Measurements from ENCODE around the gene IL17D. TPM values are rescaled to one million over a fixed set of nuclear protein-coding genes. Genes with fewer than 3 reads are reported as not detected.
A peak's percentile ranks its signal among the peaks of the same experiment; 100 is the strongest.

Gene IL17D
- 8.6 and 10.7 TPM in 2 replicates for total RNA-seq
- long read RNA-seq: 0 reads

DNA sequence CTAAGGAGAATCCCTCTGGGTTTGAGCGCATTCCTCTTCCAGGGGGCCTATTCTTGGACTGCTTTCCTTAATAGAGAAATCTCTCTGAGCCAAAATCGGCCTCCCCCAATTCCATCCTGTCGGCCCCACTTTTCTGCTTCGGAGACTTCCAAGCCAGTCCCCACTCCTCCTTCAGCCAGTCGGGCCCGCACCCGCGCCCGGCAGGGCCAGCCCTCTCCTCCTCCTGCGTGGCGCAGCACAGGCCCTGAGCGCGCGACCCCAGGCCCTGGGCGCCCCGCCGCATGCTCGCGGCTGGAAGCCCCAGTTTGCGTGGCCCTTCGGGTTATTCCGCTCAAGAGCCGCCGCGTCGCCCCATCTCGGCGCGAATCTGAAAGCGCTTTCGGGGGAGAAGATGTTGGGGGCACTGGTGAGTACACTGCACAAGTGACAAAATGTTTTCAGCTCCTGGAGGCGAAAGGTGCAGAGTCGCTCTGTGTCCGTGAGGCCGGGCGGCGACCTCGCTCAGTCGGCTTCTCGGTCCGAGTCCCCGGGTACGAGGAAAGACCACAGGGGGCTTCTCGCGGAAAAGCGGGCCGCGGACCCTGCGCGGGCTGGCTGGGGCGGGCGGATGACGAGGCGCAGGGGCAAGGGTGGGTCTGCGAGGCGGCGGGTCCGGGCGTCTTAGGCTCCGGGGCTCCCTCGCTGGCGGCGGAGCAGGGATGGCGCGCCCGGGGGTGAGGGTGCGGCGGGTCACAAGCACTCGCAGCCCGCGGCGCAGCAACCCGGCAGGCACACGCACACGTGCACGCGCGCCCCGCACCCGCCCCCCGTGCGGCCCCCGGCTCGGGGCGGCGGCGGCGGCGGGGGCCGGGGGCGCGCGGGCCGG is at the start of gene IL17D:
Gene IL17D (plus strand): TSS at position 785 of the 865 bp plus-strand sequence. CDS start 303 bp downstream, outside the sequence.
- H3K9me3 Mint-ChIP-seq (ENCODE audit: unreplicated experiment): peaks cover 3% of the 10 kb centered on the region
- peaks cover 24% of the 10 kb centered on the region for H3K4me1 Mint-ChIP-seq (ENCODE audit: unreplicated experiment)
- no peaks in the 10 kb centered on the region for H3K27me3 Mint-ChIP-seq (ENCODE audit: unreplicated experiment)
- peak; percentile 14 for TF ChIP-seq CTCF (IDR thresholded peaks at IDR 0.05)
- peaks cover 2% of the 10 kb centered on the region for H3K36me3 Mint-ChIP-seq (ENCODE audit: unreplicated experiment)
- H3K27ac Mint-ChIP-seq (ENCODE audit: unreplicated experiment): peak within 1 kb of the TSS; percentile 81
- H3K4me3 Mint-ChIP-seq (ENCODE audit: unreplicated experiment): peak within 1 kb of the TSS; percentile 93
- DNase-seq (ENCODE audit: extremely low spot score, unreplicated experiment): no peak

- Mint-ChIP-seq H3K27ac (ENCODE audit: unreplicated experiment) (peak overlapping the region; percentile 79), H3K4me1 (ENCODE audit: unreplicated experiment) (peaks cover 25% of the 10 kb centered on the region), H3K36me3 (ENCODE audit: unreplicated experiment) (peaks cover 15% of the 10 kb centered on the region), H3K27me3 (ENCODE audit: unreplicated experiment) (no peaks in the 10 kb centered on the region), H3K9me3 (ENCODE audit: unreplicated experiment) (peaks cover 8% of the 10 kb centered on the region), H3K4me3 (ENCODE audit: unreplicated experiment) (peak overlapping the region; percentile 24)
- TF ChIP-seq CTCF (IDR thresholded peaks at IDR 0.05): no peak
- DNase-seq (ENCODE audit: extremely low spot score, unreplicated experiment): no peak
Observed at GRCh38 chr13:20654156-20654555, 49.3 kb upstream of the IL17D start.

- Mint-ChIP-seq H3K4me1 (ENCODE audit: unreplicated experiment) (peaks cover 13% of the 10 kb centered on the region), H3K4me3 (ENCODE audit: unreplicated experiment) (no peak overlapping the region), H3K27me3 (ENCODE audit: unreplicated experiment) (no peaks in the 10 kb centered on the region), H3K27ac (ENCODE audit: unreplicated experiment) (no peak overlapping the region), H3K36me3 (ENCODE audit: unreplicated experiment) (peaks cover 9% of the 10 kb centered on the region), H3K9me3 (ENCODE audit: unreplicated experiment) (no peaks in the 10 kb centered on the region)
- DNase-seq (ENCODE audit: extremely low spot score, unreplicated experiment): no peak
- TF ChIP-seq CTCF (IDR thresholded peaks at IDR 0.05): no peak
Observed at GRCh38 chr13:20658451-20659040, 45.0 kb upstream of the IL17D start.

DNA sequence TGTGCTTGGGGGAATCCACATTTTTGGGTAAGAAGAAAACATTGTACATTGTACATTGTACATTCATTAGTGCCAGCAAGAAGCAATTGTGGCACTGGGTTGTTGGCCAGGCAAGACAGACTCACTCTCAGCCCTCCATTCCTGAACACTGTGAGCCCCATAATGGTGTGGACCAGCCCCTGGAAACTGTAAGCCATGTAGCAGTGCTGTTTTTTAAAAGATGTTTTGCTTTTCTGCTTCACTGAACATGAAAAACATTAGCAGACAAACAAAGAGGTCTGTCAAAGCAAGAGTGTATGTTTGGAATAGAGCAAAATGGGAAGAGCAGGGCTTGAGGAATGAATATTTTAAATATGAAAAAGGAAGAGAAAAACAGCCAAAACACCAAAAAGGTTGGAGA is 39.1 kb upstream of the IL17D start:
- no peaks in the 10 kb centered on the region for H3K9me3 Mint-ChIP-seq (ENCODE audit: unreplicated experiment)
- peaks cover 1% of the 10 kb centered on the region for H3K4me1 Mint-ChIP-seq (ENCODE audit: unreplicated experiment)
- H3K4me3 Mint-ChIP-seq (ENCODE audit: unreplicated experiment): no peak overlapping the region
- no peak overlapping the region for H3K27ac Mint-ChIP-seq (ENCODE audit: unreplicated experiment)
- H3K27me3 Mint-ChIP-seq (ENCODE audit: unreplicated experiment): no peaks in the 10 kb centered on the region
- no peak for DNase-seq (ENCODE audit: extremely low spot score, unreplicated experiment)
- TF ChIP-seq CTCF (IDR thresholded peaks at IDR 0.05): no peak
- peaks cover 12% of the 10 kb centered on the region for H3K36me3 Mint-ChIP-seq (ENCODE audit: unreplicated experiment)

DNA sequence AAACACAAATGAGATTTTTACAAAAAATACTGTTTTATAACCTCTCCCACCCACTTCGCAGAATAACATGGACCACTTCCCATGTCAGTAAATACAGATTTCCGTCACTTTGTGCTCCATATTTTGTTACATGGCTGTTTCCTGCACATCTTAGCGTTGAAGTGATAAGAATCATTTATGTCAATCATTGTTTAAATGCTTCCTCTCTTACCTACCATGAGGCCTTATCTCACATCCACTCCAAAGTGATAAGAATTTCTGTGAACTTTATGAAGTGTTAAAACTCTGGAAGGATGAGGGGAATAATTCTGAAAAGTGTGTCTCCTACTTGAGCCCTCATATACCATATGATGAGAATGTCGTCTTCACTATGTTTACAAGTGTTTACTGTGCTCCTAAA is 36.6 kb upstream of the IL17D start:
- Mint-ChIP-seq H3K27ac (ENCODE audit: unreplicated experiment) (no peak overlapping the region), H3K36me3 (ENCODE audit: unreplicated experiment) (peaks cover 8% of the 10 kb centered on the region), H3K4me1 (ENCODE audit: unreplicated experiment) (peaks cover 1% of the 10 kb centered on the region), H3K4me3 (ENCODE audit: unreplicated experiment) (no peak overlapping the region), H3K27me3 (ENCODE audit: unreplicated experiment) (no peaks in the 10 kb centered on the region), H3K9me3 (ENCODE audit: unreplicated experiment) (no peaks in the 10 kb centered on the region)
- no peak for TF ChIP-seq CTCF (IDR thresholded peaks at IDR 0.05)
- no peak for DNase-seq (ENCODE audit: extremely low spot score, unreplicated experiment)
